ENCODE results near the gene MYO1E. TPM values are rescaled to one million over a fixed set of nuclear protein-coding genes. Genes with fewer than 3 reads are reported as not detected.

The MYO1E gene
- total RNA-seq, 1 donor from 2014 or later, result 403 TPM

GRCh38 chr15:59311195-59311594 lies 61.5 kb downstream of the MYO1E start:
- TF ChIP-seq CTCF (conservative IDR thresholded peaks at IDR 0.05; ENCODE audit: low read depth, low read length), result no peak
- no peak overlapping the region for H3K4me3 ChIP-seq (ENCODE audit: low read depth, low read length)
- no peak for DNase-seq (ENCODE audit: low read depth)

GRCh38 chr15:59309405-59309804 lies 63.3 kb downstream of the MYO1E start:
- H3K4me3 ChIP-seq (ENCODE audit: low read depth, low read length), result no peak overlapping the region
- DNase-seq (ENCODE audit: low read depth), result no peak
- TF ChIP-seq CTCF (conservative IDR thresholded peaks at IDR 0.05; ENCODE audit: low read depth, low read length), result no peak

- no peak for TF ChIP-seq CTCF (conservative IDR thresholded peaks at IDR 0.05; ENCODE audit: low read depth, low read length)
- DNase-seq (ENCODE audit: low read depth), result no peak
- H3K4me3 ChIP-seq (ENCODE audit: low read depth, low read length), result no peak overlapping the region
Measured at GRCh38 chr15:59307165-59307537, 65.5 kb downstream of the MYO1E start.

GRCh38 chr15:59306520-59307164 lies 66.0 kb downstream of the MYO1E start:
- no peak overlapping the region for H3K4me3 ChIP-seq (ENCODE audit: low read depth, low read length)
- no peak for DNase-seq (ENCODE audit: low read depth)
- no peak for TF ChIP-seq CTCF (conservative IDR thresholded peaks at IDR 0.05; ENCODE audit: low read depth, low read length)

- DNase-seq (ENCODE audit: low read depth), result no peak
- H3K4me3 ChIP-seq (ENCODE audit: low read depth, low read length), result no peak overlapping the region
- TF ChIP-seq CTCF (conservative IDR thresholded peaks at IDR 0.05; ENCODE audit: low read depth, low read length), result no peak
Measured at GRCh38 chr15:59304807-59305206, 67.9 kb downstream of the MYO1E start.

GRCh38 chr15:59304034-59304795 lies 68.5 kb downstream of the MYO1E start:
- TF ChIP-seq CTCF (conservative IDR thresholded peaks at IDR 0.05; ENCODE audit: low read depth, low read length), result no peak
- no peak overlapping the region for H3K4me3 ChIP-seq (ENCODE audit: low read depth, low read length)
- DNase-seq (ENCODE audit: low read depth), result no peak

GRCh38 chr15:59303633-59304032 lies 69.0 kb downstream of the MYO1E start:
- DNase-seq (ENCODE audit: low read depth), result no peak
- no peak for TF ChIP-seq CTCF (conservative IDR thresholded peaks at IDR 0.05; ENCODE audit: low read depth, low read length)
- H3K4me3 ChIP-seq (ENCODE audit: low read depth, low read length), result no peak overlapping the region

All from epithelial cell of proximal tubule (primary cell).